A549 (cell line): ENCODE data around the gene MICOS13.

ENCODE experiments used
- CHD2 ChIP-seq: fragments of 150-350 bp; IDR thresholded peaks from 2 replicates; pipeline ENCODE4 v1.6.1; 2014; ENCODE audit warnings: low read length; ENCODE audit not compliant: partially characterized antibody
- EHMT2 ChIP-seq: fragments of 200-600 bp; sonication (generic); IDR thresholded peaks from 2 replicates; pipeline ENCODE4 v1.6.1; 2016; ENCODE audit warnings: antibody characterized with exemption, low read depth, mild to moderate bottlenecking, moderate library complexity
- KDM1A ChIP-seq: fragments of 200-600 bp; sonication (generic); IDR thresholded peaks from 2 replicates; pipeline ENCODE4 v1.6.1; 2016; ENCODE audit warnings: low read depth, mild to moderate bottlenecking
- MAZ ChIP-seq: fragments of 150-350 bp; IDR thresholded peaks from 2 replicates; pipeline ENCODE4 v1.6.1; 2014; ENCODE audit warnings: antibody characterized with exemption, low read depth, low read length, borderline replicate concordance
- RAD21 ChIP-seq, 2 experiments: fragments of >200 bp in 1 of 2; sonication (Bioruptor Twin) in 1 of 2; formaldehyde crosslinking in 1 of 2; IDR thresholded peaks in 1 of 2; conservative IDR thresholded peaks in 1 of 2; 2 replicates in 1 of 2; 3 replicates in 1 of 2; pipeline ENCODE4 v1.6.1; 2012 to 2018; ENCODE audit warnings: inconsistent platforms in 1 of 2
- TF ChIP-seq, protein P1 (sequence below): fragments of >200 bp; sonication (Bioruptor Twin); formaldehyde crosslinking; IDR thresholded peaks from 3 replicates; pipeline ENCODE4 v1.5.1; 2016
- TF ChIP-seq, protein P2 (sequence below): fragments of 450-650 bp; IDR thresholded peaks from 2 replicates; pipeline ENCODE4 v1.6.1; 2014; ENCODE audit warnings: antibody characterized with exemption
- TF ChIP-seq, protein P3 (sequence below): fragments of 200-600 bp; sonication (generic); IDR thresholded peaks from 2 replicates; pipeline ENCODE4 v1.6.1; 2016; ENCODE audit warnings: antibody characterized with exemption, mild to moderate bottlenecking, moderate library complexity
- TF ChIP-seq, protein P4 (sequence below): fragments of 150-350 bp; IDR thresholded peaks from 2 replicates; pipeline ENCODE4 v1.6.1; 2014; ENCODE audit warnings: low read depth, mild to moderate bottlenecking, low read length

DNA sequence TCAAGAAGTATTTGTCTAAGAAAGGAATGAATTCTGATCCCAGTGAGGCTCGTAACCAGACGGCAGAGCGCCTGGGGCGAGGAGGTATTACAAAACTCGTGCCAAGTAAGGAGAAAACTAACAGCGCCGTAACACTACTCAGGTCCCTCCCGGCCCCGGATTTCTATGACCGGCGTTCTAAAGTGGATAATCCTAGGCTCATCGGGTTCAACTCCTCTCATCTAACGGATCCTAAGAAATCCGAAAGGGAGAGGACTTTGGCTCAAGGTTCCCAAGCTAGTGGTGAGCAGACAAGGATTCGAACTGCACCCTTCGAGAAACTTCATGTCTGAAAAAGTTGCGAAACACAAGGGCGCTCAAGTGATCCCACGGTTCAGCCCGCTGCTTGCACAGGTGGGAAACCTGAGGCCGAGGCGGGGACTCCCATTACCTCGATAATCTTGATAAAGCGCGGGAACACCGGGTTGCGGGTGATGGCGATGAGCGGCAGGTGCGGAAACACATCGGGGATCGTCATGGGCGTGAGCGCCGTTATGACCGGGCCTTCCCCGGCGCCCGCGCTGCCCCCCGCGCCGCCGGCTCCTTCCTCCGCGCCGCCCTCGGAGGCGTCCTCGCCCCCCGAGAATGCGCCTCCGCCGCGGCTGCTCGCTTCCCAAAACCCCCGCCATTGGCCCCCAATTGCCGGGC, 39.1 kb upstream of the MICOS13 start:
- TF ChIP-seq, protein P1, sequence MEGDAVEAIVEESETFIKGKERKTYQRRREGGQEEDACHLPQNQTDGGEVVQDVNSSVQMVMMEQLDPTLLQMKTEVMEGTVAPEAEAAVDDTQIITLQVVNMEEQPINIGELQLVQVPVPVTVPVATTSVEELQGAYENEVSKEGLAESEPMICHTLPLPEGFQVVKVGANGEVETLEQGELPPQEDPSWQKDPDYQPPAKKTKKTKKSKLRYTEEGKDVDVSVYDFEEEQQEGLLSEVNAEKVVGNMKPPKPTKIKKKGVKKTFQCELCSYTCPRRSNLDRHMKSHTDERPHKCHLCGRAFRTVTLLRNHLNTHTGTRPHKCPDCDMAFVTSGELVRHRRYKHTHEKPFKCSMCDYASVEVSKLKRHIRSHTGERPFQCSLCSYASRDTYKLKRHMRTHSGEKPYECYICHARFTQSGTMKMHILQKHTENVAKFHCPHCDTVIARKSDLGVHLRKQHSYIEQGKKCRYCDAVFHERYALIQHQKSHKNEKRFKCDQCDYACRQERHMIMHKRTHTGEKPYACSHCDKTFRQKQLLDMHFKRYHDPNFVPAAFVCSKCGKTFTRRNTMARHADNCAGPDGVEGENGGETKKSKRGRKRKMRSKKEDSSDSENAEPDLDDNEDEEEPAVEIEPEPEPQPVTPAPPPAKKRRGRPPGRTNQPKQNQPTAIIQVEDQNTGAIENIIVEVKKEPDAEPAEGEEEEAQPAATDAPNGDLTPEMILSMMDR = no peak
- TF ChIP-seq CHD2 (no peak), MAZ (no peak), KDM1A (no peak), RAD21 (conservative IDR thresholded peaks at IDR 0.05 in 1 of 2, IDR thresholded peaks at IDR 0.05 in 1 of 2) (no peak), EHMT2 (no peak)
- TF ChIP-seq, protein P2, sequence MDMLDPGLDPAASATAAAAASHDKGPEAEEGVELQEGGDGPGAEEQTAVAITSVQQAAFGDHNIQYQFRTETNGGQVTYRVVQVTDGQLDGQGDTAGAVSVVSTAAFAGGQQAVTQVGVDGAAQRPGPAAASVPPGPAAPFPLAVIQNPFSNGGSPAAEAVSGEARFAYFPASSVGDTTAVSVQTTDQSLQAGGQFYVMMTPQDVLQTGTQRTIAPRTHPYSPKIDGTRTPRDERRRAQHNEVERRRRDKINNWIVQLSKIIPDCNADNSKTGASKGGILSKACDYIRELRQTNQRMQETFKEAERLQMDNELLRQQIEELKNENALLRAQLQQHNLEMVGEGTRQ = no peak
- TF ChIP-seq, protein P3, sequence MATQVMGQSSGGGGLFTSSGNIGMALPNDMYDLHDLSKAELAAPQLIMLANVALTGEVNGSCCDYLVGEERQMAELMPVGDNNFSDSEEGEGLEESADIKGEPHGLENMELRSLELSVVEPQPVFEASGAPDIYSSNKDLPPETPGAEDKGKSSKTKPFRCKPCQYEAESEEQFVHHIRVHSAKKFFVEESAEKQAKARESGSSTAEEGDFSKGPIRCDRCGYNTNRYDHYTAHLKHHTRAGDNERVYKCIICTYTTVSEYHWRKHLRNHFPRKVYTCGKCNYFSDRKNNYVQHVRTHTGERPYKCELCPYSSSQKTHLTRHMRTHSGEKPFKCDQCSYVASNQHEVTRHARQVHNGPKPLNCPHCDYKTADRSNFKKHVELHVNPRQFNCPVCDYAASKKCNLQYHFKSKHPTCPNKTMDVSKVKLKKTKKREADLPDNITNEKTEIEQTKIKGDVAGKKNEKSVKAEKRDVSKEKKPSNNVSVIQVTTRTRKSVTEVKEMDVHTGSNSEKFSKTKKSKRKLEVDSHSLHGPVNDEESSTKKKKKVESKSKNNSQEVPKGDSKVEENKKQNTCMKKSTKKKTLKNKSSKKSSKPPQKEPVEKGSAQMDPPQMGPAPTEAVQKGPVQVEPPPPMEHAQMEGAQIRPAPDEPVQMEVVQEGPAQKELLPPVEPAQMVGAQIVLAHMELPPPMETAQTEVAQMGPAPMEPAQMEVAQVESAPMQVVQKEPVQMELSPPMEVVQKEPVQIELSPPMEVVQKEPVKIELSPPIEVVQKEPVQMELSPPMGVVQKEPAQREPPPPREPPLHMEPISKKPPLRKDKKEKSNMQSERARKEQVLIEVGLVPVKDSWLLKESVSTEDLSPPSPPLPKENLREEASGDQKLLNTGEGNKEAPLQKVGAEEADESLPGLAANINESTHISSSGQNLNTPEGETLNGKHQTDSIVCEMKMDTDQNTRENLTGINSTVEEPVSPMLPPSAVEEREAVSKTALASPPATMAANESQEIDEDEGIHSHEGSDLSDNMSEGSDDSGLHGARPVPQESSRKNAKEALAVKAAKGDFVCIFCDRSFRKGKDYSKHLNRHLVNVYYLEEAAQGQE = no peak
- TF ChIP-seq, protein P4, sequence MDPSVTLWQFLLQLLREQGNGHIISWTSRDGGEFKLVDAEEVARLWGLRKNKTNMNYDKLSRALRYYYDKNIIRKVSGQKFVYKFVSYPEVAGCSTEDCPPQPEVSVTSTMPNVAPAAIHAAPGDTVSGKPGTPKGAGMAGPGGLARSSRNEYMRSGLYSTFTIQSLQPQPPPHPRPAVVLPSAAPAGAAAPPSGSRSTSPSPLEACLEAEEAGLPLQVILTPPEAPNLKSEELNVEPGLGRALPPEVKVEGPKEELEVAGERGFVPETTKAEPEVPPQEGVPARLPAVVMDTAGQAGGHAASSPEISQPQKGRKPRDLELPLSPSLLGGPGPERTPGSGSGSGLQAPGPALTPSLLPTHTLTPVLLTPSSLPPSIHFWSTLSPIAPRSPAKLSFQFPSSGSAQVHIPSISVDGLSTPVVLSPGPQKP = no peak
